HG03342 (cell line): ENCODE data around the gene ANKLE2.
"Not testable (repeated sequence)": the region's sequence is repeated elsewhere in the genome, so short reads cannot be mapped to it uniquely, and the experiment has no call there.

Experiments
- ATAC-seq: cut with Tn5 transposase; IDR thresholded peaks from one replicate; pipeline ENCODE4 v1.9.1; 2021; ENCODE audit warnings: mild to moderate bottlenecking, moderate library complexity; ENCODE audit not compliant: unreplicated experiment

The ANKLE2 gene

DNA sequence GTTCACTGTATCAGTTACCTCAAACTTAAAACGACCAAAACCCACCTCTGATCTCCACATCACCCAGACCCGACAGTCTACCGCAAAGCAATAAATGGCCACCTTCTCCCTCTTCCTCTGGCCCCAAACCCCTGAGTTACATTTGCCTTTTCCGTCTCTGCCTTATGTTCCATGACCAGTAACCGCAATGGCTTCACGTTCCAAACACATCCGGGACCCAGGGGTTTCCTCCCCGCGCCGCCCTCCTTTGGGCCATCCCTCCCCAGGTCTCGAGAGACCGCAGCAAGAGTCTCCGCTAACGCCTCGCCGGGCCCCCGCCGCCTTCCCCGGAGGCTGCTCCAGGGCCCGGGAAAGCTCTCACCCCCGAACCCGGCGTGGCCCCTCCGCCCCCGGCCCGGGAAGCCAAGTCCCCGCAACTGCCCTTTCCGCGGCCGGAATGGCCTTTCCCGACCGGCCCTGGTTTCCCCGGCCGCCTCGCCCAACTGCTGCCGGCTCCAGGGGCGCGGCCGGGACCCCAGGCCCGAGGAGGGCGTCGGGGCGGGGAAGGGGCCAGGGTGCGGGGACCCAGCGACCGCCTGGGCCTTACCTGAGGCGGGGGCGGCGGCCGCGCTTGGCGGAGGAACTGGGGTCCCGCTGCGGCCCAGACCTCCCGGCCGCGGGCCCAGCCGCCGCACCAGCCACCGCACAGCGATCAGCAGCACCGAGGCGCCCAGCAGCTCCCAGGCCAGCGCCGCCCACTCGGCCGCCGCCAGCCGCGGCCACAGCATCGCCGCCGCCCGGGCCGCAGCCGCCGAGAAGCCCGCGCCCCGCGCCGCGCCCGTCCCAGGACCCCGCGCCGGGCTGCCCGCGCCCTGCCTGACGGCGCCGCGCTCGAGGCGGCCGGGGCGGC lies at the start of gene ANKLE2:
ANKLE2 (minus strand) TSS at position 801 of the 889 bp plus-strand sequence; CDS start at position 767, 34 bp downstream.
- ATAC-seq, result peak; percentile 36

DNA sequence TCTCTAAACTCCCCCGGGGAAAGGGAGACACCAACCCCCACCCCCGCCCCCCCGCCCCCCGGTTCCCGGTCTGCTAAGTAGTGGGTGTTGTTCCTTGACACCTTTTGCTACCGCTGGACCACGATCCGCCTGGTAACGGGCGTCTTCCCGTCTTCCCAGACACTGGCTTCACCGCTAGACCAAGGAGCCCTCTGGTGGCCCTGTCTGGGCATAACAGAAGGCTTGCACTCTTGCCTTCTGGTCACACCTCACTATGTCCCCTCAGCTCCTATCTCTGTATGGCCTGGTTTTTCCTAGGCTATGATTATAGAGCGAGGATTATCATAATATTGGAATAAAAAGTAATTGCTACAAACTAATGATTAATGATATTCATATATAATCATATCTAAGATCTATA lies 47.8 kb upstream of the ANKLE2 start:
- ATAC-seq, result not testable (repeated sequence)

DNA sequence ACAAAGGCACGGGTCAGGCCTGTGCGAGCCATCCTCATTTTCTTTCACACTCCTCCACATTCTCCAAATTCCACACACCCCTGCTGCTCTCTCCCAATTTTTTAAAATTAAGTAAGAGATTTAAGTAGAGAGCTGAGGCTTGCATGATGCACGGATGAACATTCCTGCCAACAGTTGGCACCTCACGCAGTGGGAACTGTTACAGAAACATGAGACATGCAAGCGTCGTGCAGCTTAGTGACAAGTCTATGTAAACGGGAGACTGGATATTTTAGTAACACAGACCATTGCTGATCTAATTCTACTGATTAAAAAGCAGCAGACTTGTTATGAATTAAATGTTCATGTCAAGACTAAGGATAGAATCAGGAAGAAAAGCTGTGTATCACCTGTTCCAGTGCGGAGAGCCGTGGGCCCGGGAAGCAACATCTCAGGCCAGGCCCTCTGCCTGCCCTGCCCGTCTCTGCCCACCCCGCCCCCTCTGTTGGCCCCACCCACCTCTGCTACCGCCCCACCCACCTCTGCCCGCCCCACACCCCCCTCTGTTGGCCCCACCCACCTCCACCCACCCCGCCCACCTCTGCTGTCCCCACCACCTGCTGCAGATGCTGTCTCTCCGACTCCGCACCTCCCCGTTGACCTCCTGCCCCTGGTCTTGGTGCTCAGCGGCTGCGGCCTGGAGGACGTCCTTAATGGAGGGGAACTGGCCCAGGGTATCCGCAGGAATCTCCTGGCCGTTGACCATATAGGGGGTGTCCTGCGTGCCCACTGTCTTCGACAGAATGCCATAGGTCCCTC lies 45.9 kb upstream of the ANKLE2 start:
- no peak for ATAC-seq

DNA sequence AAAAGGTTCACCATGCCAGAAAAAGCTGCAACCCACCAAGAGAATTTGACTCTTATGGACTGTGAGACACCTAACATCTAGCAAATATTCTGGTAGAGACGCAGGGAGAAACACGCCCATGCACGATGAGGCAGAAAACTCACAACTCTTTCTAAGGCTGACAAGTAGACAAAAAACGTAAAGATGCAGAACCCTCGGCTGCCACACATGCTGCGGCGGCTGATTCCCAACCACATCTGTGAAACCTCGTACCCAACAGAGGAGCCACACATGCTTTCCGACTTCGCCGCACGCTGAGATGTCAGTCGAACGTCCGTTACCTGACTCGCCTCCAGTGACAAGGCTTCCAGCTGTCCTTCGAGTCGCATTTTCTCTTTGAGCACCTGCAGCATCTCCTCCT lies 45.2 kb upstream of the ANKLE2 start:
- no peak for ATAC-seq

DNA sequence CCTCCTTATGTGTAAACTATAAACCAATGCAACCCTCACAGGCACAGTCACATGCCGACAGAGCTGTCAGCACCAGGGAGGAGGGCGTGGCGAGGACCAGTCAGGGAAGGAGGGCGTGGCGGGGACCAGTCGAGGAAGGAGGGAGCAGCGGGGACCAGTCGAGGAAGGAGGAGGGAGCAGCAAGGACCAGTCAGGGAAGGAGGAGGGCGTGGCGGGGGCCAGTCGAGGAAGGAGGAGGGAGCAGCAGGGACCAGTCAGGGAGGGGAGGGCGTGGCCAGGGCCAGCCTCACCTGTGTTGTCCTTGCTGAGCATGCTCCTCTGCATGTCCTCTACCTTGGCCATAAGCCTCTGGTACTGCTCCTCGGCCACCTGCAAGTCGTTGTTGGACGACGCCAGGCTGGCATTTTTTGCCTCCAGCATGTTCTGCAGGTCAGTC lies 42.8 kb upstream of the ANKLE2 start:
- no peak for ATAC-seq

DNA sequence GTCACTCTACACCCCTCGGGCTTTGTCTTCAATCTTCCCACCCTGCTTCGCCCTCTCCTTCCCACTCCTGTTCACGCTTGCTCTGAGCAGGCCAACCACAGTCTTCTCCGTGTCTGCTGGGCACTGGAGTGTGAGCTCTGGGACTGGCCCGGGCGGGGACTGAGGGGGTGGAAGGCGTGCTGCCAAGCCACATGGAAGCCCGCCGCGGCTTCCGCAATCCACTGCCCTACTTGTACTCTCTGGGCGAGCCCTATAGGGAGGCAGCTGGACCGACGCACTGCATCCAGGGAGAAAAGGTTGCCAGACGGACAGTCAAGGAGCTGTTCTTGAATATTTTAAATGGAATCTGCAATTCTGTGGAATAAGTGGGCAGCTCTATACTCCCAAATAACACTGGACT lies 42.3 kb upstream of the ANKLE2 start:
- no peak for ATAC-seq

DNA sequence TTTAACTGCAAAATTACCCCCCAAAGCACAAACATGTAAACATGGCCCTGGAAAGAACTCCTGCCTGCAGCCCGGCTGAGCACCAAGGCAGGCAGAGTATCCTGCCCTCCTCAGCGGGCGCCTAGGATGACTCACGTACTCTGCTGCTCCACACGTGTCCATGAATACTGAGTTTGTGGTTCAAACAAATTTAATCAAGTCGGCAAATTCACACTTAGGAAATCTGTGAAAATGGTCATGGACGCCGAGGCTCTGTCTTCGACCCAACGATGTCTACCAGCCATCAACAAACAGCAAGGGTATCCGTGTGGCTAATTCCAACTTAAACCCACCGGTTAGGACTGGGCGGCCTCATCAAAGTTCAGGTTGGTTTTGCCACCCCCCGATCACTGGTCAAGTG lies 41.5 kb upstream of the ANKLE2 start:
- no peak for ATAC-seq

DNA sequence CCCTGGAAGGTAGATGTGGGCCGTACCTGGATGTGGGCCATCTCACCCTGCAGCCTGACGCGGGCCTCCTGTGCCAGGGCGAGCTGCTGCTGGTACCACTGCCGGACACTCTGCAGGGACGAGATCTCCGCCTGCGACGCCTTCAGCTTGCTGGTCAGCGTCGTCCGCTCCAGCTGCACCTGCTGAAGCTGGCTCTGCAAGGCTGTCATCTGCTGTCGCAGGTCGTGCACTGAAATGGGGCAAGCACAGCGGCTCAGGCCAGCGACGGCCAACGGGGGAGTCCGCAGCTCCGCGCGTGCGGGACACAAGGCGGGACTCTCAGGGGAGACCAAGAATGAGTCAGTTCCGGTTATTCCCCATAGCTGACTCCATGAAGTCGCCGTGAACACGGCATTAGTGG lies 40.1 kb upstream of the ANKLE2 start:
- ATAC-seq, result no peak

DNA sequence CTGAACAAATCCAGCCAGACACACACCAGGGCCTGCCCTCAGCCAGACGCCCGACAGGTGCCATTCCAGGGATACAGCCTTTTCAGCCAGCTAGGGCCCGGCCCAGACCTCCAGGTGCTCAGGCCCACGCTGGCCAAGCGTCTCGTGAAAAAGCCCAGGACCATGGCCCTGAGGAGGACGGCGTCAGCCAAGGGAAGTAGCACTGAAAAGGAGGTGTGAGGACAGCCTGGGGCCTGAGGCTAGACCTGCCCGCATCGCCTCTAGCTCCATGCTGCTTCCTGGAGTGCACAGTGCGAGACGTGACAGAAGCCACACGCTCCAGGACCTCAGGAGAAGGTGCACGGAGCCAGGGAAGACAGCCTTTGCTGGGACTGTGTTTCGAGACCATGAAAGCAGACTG lies 37.2 kb upstream of the ANKLE2 start:
- no peak for ATAC-seq

DNA sequence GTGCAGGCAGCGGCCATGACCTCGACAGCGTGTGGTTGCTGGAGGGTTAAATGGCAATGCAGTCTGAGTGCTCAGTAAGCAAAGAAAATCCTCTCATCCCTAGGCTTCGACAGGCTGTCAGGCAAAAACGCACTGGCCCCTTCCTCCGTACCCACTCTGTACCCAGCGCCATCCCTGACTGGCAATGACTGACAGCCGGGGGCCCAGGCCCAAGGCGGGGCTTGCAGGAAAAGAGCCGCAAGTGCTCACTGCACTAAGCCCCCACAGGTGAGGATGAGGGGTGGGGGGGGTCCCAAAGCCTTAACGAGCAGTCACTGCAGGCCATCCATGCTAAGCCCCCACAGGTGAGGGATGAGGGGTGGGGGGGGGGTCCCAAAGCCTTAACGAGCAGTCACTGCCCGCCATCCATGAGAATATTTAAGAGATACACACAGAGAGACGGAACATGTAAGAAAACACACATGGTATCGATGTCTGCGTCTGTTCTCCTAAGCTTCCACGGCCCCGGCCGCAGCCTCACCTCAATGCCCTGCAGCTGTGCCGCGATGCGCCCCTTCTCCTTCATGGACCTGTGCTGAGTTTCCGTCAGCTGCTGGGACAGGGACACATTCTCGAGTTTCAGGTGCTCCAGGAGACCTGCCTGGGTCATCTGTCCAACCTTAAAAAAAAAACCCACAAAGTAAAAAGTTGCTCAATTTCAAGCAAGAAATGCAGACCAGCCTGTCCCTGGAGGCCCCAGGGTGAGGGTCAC lies 36.4 kb upstream of the ANKLE2 start:
- ATAC-seq, result no peak

DNA sequence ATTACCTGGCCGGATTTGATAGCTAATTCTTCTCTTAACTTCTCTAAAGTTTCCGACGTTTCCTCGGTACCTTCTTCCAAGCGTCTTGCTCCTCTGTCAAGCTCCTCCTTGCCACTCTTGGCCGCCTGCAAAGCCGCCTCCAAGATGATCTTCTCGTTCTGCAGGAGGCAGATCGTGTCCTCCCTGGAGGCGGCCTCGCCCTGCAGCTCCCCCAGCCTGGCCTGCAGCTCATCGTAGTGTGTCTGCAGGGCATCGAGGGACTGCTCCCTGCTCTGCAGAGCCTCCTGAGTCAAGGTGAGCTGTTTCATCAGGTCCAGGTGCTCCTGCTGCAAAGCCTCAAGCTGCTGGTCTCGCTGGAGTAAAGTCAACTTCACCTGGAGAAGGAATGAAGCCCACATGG lies 34.2 kb upstream of the ANKLE2 start:
- ATAC-seq, result no peak

DNA sequence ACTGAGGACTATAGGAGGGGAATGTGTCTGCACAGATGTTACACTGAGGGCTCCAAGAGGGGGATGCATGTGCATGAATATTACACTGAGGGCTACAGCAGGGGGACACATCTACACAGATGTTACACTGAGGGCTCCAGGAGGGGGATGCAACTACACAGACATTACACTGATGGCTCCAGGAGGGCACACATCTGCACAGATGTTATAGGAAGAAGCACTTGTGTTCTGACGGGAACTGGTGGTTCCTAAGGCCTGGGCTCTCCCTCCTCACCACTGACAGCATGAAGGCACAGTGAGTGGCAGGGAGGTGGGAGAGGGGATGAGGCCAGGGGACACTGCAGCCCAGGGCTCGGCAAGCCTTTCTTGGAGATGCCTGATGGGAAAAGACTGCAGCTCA lies 30.3 kb upstream of the ANKLE2 start:
- not testable (repeated sequence) for ATAC-seq

DNA sequence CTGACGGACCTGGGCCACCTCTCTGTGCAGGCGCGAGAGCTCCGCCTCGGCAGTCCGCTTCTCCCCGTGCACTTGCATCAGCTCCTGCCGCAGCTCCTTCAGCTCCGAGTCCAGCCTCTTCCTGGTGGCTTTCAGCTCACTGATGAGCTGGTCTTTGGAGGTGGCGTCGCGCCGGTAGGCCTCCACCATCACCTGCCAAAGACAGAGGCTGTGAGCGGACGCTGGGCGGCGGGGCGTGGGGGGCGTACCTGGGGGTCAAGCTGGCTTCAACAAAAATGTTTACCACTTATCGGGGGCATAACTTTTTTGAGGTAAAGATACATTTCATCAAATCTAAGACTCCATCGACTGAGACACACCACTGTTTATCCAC lies 27.5 kb upstream of the ANKLE2 start:
- no peak for ATAC-seq

DNA sequence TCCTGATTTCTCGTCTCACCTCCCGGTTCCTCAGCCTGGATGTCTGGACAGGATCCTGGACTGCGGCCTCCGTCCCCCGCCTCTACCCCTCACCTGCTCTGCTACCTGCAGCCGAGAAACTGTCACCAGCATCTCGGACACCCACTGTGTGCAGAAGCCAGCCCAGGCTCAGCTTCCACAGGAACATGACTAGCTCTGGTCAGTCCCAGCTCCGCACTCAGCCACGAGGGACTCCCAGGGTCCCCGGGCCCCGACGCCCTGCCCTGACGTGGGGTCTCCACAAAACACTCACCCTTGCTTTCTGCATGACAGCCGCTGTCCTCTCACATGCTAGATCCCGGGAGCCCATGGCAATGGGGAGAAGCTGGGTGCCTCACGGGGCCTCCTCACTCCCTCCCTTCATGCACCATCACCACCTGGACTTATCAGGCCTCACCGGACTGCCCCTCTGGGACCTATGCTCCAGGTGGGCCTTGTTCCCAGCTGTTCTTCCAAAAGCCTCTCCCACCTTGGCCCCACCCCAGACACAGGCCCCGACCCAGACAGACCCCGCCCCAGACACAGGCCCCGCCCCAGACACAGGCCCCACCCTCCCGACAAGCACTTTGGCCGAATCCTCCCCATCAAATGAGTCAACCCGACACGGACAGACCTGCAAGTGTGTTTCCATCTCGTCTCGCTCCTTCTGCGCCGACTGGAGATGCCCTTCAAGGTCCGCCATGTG lies 26.9 kb upstream of the ANKLE2 start:
- ATAC-seq, result no peak

DNA sequence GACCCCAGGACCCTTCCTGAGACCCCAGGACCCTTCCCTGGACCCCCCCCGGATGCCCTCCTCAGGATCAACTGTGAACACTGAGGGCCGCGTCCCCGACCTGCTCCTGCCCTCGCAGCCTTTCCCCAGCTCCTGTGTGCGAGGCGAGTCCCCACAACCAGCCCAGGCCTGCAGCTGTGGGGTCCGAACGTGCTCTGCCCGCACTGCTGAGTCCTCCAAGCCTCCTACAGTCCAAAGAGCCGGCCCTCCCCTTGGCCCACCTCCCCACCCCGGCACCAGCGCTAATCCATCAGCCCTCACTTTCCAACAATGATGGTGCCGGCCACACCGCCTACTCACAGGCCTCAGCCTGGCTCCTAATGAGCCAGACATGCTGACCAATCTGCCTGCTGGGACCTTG lies 26.2 kb upstream of the ANKLE2 start:
- no peak for ATAC-seq

DNA sequence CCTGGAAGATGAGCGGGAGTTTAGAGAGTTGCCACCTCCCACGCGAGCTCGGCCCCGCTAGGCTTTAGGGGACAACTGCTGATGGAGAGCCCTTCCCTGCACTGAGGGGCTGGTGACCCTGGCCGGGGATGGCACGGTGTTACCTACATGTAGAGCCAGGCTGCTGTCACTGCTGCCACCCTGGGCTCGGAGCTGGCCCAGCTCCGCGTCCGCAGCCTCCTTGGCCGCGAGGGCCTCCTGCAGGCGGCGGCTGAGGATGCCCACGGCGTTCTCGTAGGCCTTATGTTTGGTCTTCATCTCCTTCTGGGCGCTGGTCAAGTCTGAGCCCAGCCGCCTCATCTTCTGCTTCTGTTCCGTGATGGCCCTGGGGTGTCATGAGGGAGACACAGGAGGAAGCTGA lies 24.6 kb upstream of the ANKLE2 start:
- ATAC-seq, result no peak

DNA sequence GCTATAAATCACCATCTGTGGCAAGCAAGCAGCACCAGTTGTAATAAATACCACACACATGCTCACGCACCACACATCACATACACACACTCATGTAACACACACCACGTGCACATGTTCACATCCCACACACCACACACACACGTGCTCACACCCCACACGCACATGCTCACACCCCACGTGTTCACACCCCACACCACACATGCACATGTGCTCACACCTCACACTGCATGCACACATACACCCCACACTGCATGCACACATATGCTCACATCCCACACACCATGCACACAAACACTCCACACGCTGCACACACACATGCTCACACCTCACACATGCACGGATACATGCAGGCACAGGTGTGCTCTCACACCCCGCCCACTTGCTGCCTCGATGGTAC lies 22.9 kb upstream of the ANKLE2 start:
- no peak for ATAC-seq

DNA sequence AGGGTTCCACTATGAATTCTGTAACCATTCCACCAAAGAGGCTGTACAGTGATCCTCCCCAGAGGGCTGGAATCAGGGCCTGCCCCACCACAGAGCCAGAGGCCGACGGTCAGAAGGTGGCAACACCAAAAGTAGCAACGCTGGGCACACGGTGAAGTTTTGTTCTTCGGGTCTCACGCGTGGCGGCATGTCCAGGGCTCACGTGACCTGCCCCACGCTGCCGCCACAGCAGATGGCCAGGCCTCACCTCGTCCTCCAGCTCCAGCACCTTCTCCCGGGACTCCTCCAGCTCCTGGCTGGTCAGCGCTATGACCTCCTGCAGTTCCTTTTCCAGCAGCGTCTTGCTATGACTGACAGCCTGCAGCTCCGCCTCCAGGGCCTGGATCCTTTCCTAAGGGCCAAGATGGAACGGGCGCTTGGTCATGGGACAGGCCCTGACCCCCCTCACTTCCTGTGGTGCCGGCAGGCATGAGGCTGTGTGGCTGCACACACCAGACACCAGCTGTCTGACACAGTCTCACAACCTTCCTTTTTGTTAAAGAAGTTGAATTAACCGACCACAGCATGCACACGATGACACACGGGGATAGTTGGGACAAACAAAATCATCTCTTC lies 22.4 kb upstream of the ANKLE2 start:
- no peak for ATAC-seq

DNA sequence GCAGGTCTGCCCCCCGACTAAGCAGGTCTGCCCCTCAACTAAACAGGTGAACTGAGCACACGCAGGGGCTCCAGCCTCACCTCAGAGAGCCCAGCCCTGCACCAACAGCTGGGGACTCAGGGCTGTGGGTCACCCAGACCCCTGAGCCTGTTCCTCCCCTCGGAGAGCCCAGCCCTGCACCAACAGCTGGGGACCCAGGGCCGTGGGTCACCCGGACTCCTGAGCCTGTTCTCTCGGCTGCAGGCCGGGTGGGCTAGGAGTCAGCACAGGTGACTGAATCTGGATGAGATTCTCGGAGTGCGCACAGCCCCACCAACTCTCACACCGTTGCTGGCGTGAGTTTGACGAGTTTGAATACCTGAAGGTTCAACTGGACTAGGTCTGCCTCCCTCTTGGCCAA lies 20.3 kb upstream of the ANKLE2 start:
- no peak for ATAC-seq

DNA sequence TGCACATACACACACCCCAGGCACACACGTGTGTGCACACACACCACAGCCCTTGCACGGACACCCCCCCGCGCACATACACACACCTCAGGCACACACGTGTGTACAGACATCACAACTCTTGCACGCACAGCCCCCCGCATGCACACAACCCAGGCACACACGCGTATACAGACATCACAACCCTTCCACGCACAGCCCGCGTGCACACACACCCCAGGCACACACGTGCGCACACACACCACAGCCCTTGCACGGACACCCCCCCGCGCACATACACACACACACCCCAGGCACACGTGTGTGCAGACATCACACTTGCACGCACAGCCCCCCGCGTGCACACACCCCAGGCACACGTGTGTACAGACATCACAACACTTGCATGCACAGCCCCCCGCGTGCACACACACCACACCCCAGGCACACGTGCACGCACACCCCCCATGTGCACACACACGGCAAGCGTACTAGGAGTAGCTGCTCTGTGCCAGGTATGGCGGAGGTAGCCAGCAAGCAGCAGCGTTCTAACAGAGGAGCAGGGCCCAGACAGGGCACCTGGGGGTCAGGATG lies 18.2 kb upstream of the ANKLE2 start:
- ATAC-seq, result no peak
